GM21447 (cell line): ENCODE data around the gene TUBA3E.
"Not testable (repeated sequence)": the region's sequence is repeated elsewhere in the genome, so short reads cannot be mapped to it uniquely, and the experiment has no call there.

ENCODE experiments used
- ATAC-seq: cut with Tn5 transposase; IDR thresholded peaks from one replicate; pipeline ENCODE4 v1.9.1; 2021; ENCODE audit not compliant: unreplicated experiment

The TUBA3E gene

GRCh38 chr2:130165293-130166016 is 32.8 kb downstream of the TUBA3E start:
- ATAC-seq = no peak

- no peak for ATAC-seq
Measured at GRCh38 chr2:130162968-130163367, 35.3 kb downstream of the TUBA3E start.

- ATAC-seq = not testable (repeated sequence)
Measured at GRCh38 chr2:130162486-130162885, 35.8 kb downstream of the TUBA3E start.

- not testable (repeated sequence) for ATAC-seq
Measured at GRCh38 chr2:130160838-130161705, 37.2 kb downstream of the TUBA3E start.

- ATAC-seq = no peak
Measured at GRCh38 chr2:130160131-130160530, 38.1 kb downstream of the TUBA3E start.

- not testable (repeated sequence) for ATAC-seq
Measured at GRCh38 chr2:130159376-130159775, 38.9 kb downstream of the TUBA3E start.

GRCh38 chr2:130158631-130159030 is 39.6 kb downstream of the TUBA3E start:
- no peak for ATAC-seq

- peak; percentile 90 for ATAC-seq
Measured at GRCh38 chr2:130157825-130158514, 40.3 kb downstream of the TUBA3E start.

- peak; percentile 39 for ATAC-seq
Measured at GRCh38 chr2:130157354-130157753, 40.9 kb downstream of the TUBA3E start.

GRCh38 chr2:130156624-130157004 is 41.6 kb downstream of the TUBA3E start:
- ATAC-seq = no peak

- ATAC-seq = not testable (repeated sequence)
Measured at GRCh38 chr2:130155956-130156623, 42.1 kb downstream of the TUBA3E start.

- no peak for ATAC-seq
Measured at GRCh38 chr2:130154773-130155765, 43.2 kb downstream of the TUBA3E start.

- ATAC-seq = not testable (repeated sequence)
Measured at GRCh38 chr2:130154423-130154770, 43.8 kb downstream of the TUBA3E start.

GRCh38 chr2:130153721-130154422 is 44.4 kb downstream of the TUBA3E start:
- ATAC-seq = not testable (repeated sequence)

- no peak for ATAC-seq
Measured at GRCh38 chr2:130152816-130153595, 45.2 kb downstream of the TUBA3E start.

- ATAC-seq = not testable (repeated sequence)
Measured at GRCh38 chr2:130152136-130152815, 46.0 kb downstream of the TUBA3E start.

GRCh38 chr2:130151145-130151512 is 47.1 kb downstream of the TUBA3E start:
- ATAC-seq = not testable (repeated sequence)
